Measurements from ENCODE around the gene HS3ST4. TPM values are rescaled to one million over a fixed set of nuclear protein-coding genes. Genes with fewer than 3 reads are reported as not detected.

HS3ST4 gene
- total and polyA plus RNA-seq, 2 of the 8 experiments (the other 6 are each of a cell fraction or from before 2014, with no cell fraction given): 1.9 to 3.3 TPM

- no peak overlapping the region for H3K56ac ChIP-seq (replicated peaks; ENCODE audit: insufficient read length, low read depth, low read length)
- H4K91ac ChIP-seq (replicated peaks; ENCODE audit: insufficient read length, low read length): no peak overlapping the region
- DNase-seq (ENCODE audit: low read depth in 1 of 2, low spot score in 2 of 2) (no peak), FAIRE-seq (no peak)
- no peak overlapping the region for H2AFZ ChIP-seq (ENCODE audit: low read length)
- H4K8ac ChIP-seq (ENCODE audit: extremely low read depth, insufficient read depth, low read length): no peak overlapping the region
- ChIA-PET POLR2A (ENCODE audit: partially characterized antibody) (no interaction called here), CTCF (ENCODE audit: partially characterized antibody) (no interaction called here)
- H3K18ac ChIP-seq (ENCODE audit: extremely low read depth, low read length): no peak overlapping the region
- WGBS, 2 experiments (ENCODE audit: extremely low coverage in 1 of 2, insufficient coverage in 1 of 2, insufficient read length in 1 of 2, insufficient replicate concordance in 2 of 2, low coverage in 1 of 2, low lambda C conversion rate in 2 of 2, missing lambda C conversion rate in 1 of 2): 95% methylated on average over 3 of the region's 3 CpGs; no CpG with 5 or more reads in 1 of the 2 experiments
- H3K27me3 ChIP-seq (replicated peaks in 1 of 4; ENCODE audit: control insufficient read depth in 3 of 4, extremely low read depth in 1 of 4, insufficient read depth in 3 of 4, low read length in 3 of 4): no peaks in the 10 kb centered on the region
- no peak overlapping the region for H3K4me2 ChIP-seq (ENCODE audit: insufficient read depth in 1 of 2, low read depth in 2 of 2, low read length in 2 of 2)
- H2AK5ac ChIP-seq (ENCODE audit: low read depth, low read length): no peak overlapping the region
- H3K9ac ChIP-seq (replicated peaks in 1 of 4; ENCODE audit: extremely low read depth in 1 of 4, low read depth in 3 of 4, low read length in 3 of 4): no peak overlapping the region
- no peaks in the 10 kb centered on the region for H3K79me1 ChIP-seq (ENCODE audit: low read depth, low read length)
- H4K20me1 ChIP-seq (replicated peaks in 1 of 2; ENCODE audit: control insufficient read depth in 1 of 2, insufficient read depth in 2 of 2, low read length in 2 of 2): no peaks in the 10 kb centered on the region
- no peak overlapping the region for H2BK5ac ChIP-seq (ENCODE audit: low read depth, low read length)
- H2BK120ac ChIP-seq (replicated peaks; ENCODE audit: low read depth, low read length): no peak overlapping the region
- H3K4me3 ChIP-seq (ENCODE audit: extremely low read depth in 1 of 4, insufficient read depth in 2 of 4, low read depth in 3 of 4, low read length in 4 of 4): no peak overlapping the region
- no peak overlapping the region for H3K23ac ChIP-seq (ENCODE audit: insufficient read length)
- H2BK20ac ChIP-seq (ENCODE audit: low read length): no peak overlapping the region
- no peak overlapping the region for H2BK12ac ChIP-seq (ENCODE audit: low read depth, low read length)
- H3K23me2 ChIP-seq (ENCODE audit: low read depth, low read length): no peaks in the 10 kb centered on the region
- H2BK15ac ChIP-seq (ENCODE audit: low read length): no peak overlapping the region
- H3K4me1 ChIP-seq (replicated peaks in 1 of 4; ENCODE audit: control insufficient read depth in 3 of 4, insufficient read depth in 4 of 4, low read length in 3 of 4): no peaks in the 10 kb centered on the region
- H3K79me2 ChIP-seq (ENCODE audit: control insufficient read depth in 1 of 2, insufficient read depth in 2 of 2, low read length in 2 of 2): no peaks in the 10 kb centered on the region
- no peak overlapping the region for H3K14ac ChIP-seq (ENCODE audit: insufficient read length)
- no peak overlapping the region for H4K5ac ChIP-seq (ENCODE audit: insufficient read length, low read depth, low read length)
- peaks cover 0 to 5% of the 10 kb centered on the region in 2 experiments; a peak in 1 of 4 replicates for H3K9me3 ChIP-seq (ENCODE audit: insufficient read depth in 2 of 2, low read depth in 1 of 2, low read length in 1 of 2)
- H3K36me3 ChIP-seq (ENCODE audit: control insufficient read depth in 2 of 4, insufficient read depth in 4 of 4, low read length in 3 of 4): no peaks in the 10 kb centered on the region
- no peak overlapping the region for H3K27ac ChIP-seq (ENCODE audit: low read depth, low read length)
- no peak overlapping the region for H3K4ac ChIP-seq (replicated peaks; ENCODE audit: insufficient read length, low read depth, low read length)
- TF ChIP-seq ATF3 (IDR thresholded peaks at IDR 0.05; ENCODE audit: insufficient read depth, low read depth, low read length): no peak
- no peak for TF ChIP-seq SIRT6 (IDR thresholded peaks at IDR 0.05; ENCODE audit: low read length)
- TF ChIP-seq BRCA1 (IDR thresholded peaks at IDR 0.05; ENCODE audit: low read depth, low read length): no peak
- no peak for TF ChIP-seq SP1 (IDR thresholded peaks at IDR 0.05; ENCODE audit: low read depth, low read length)
- no peak for TF ChIP-seq FOSL1 (IDR thresholded peaks at IDR 0.05; ENCODE audit: insufficient read depth, low read depth, low read length)
- TF ChIP-seq BCL11A (IDR thresholded peaks at IDR 0.05; ENCODE audit: low read depth in 2 of 2, low read length in 2 of 2): no peak
- TF ChIP-seq MAX (IDR thresholded peaks at IDR 0.05): no peak
- TF ChIP-seq ASH2L (IDR thresholded peaks at IDR 0.05; ENCODE audit: low read length): no peak
- no peak for TF ChIP-seq E2F6 (IDR thresholded peaks at IDR 0.05)
- no peak for TF ChIP-seq CTCF (IDR thresholded peaks at IDR 0.05; ENCODE audit: control extremely low read depth in 1 of 3, insufficient read depth in 1 of 3, low read depth in 1 of 3, low read length in 3 of 3)
- no peak for TF ChIP-seq RAD21 (IDR thresholded peaks at IDR 0.05 in 1 of 2, conservative IDR thresholded peaks at IDR 0.05 in 1 of 2; ENCODE audit: low read depth in 2 of 2, low read length in 2 of 2)
These were observed 136.8 kb downstream of the HS3ST4 start for GRCh38 chr16:25828510-25828909.
